ENCODE measurements around the gene NR4A1.

Gene NR4A1

DNA sequence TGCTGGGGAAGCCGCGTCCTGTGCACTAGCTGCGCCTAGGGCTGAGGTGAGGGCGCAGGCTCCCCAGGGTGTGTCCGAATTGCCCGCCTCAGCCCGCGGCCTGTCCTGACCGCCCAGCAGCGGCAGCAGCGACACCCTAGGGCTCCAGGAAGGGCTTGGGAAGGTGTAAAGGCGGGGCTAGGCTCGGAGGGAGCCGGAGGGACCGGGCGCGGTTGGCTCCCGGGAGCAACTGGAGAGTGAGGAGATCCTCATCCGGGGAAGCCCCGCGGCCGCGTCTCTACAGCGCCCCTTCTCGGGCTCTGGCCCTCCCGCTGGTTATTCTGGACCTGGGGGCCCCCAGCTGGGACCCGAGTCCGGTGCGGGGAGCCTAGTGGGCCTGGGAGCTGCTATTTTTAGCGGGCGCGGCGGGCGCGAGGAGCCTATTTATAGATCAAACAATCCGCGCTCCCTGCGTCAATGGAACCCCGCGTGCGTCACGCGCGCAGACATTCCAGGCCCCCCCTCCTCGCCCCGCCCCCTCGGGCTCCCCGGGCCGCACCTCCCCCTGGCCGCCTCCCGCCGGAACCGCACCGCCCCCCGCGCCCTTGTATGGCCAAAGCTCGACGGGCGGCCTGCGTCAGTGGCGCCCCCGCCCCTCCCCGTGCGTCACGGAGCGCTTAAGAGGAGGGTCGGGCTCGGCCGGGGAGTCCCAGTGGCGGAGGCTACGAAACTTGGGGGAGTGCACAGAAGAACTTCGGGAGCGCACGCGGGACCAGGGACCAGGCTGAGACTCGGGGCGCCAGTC lies at the start of gene NR4A1:
Gene NR4A1 (plus strand): TSS at position 685 of the 784 bp plus-strand sequence. CDS start 2,887 bp downstream, outside the sequence.
- TF ChIP-seq, protein P1, sequence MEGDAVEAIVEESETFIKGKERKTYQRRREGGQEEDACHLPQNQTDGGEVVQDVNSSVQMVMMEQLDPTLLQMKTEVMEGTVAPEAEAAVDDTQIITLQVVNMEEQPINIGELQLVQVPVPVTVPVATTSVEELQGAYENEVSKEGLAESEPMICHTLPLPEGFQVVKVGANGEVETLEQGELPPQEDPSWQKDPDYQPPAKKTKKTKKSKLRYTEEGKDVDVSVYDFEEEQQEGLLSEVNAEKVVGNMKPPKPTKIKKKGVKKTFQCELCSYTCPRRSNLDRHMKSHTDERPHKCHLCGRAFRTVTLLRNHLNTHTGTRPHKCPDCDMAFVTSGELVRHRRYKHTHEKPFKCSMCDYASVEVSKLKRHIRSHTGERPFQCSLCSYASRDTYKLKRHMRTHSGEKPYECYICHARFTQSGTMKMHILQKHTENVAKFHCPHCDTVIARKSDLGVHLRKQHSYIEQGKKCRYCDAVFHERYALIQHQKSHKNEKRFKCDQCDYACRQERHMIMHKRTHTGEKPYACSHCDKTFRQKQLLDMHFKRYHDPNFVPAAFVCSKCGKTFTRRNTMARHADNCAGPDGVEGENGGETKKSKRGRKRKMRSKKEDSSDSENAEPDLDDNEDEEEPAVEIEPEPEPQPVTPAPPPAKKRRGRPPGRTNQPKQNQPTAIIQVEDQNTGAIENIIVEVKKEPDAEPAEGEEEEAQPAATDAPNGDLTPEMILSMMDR (conservative IDR thresholded peaks at IDR 0.05; ENCODE audit: low read depth): no peak; the same call in 1 of the 2 replicates
- peak within 1 kb of the TSS; percentile 76 for H3K27ac ChIP-seq

GRCh38 chr12:52003016-52003550 lies 48.2 kb upstream of the NR4A1 start:
- CTCF ChIA-PET: interaction anchor here (0.6 to 4.9 kb wide), 7 partner anchors 9 to 219 kb away, joined by 3 to 75 read pairs (median 4); partner anchors contain the start of gene NR4A1
- TF ChIP-seq, protein P1 (conservative IDR thresholded peaks at IDR 0.05; ENCODE audit: low read depth): no peak
- H3K27ac ChIP-seq: no peak overlapping the region
- POLR2A ChIA-PET (ENCODE audit: low non-redundant PET): no interaction called here
- DNase-seq (ENCODE audit: low spot score): no peak

More for the DNA sequence above, at the start of gene NR4A1:
- POLR2A ChIA-PET (ENCODE audit: low non-redundant PET): no interaction called here
- peak; percentile 98 for DNase-seq (ENCODE audit: low spot score)
- CTCF ChIA-PET: interaction anchor here (0.6 to 3.2 kb wide), 5 partner anchors 11 to 919 kb away, joined by 3 to 19 read pairs (median 4); no protein-coding TSS in a partner anchor

GRCh38 chr12:52003591-52003990 lies 47.7 kb upstream of the NR4A1 start:
- ChIA-PET CTCF (interaction anchor here (0.6 to 4.9 kb wide), 11 partner anchors 8 to 219 kb away, joined by 3 to 75 read pairs (median 3); partner anchors contain the start of gene NR4A1), POLR2A (ENCODE audit: low non-redundant PET) (no interaction called here)
- H3K27ac ChIP-seq: no peak overlapping the region
- DNase-seq (ENCODE audit: low spot score): no peak
- TF ChIP-seq, protein P1 (conservative IDR thresholded peaks at IDR 0.05; ENCODE audit: low read depth): no peak

DNA sequence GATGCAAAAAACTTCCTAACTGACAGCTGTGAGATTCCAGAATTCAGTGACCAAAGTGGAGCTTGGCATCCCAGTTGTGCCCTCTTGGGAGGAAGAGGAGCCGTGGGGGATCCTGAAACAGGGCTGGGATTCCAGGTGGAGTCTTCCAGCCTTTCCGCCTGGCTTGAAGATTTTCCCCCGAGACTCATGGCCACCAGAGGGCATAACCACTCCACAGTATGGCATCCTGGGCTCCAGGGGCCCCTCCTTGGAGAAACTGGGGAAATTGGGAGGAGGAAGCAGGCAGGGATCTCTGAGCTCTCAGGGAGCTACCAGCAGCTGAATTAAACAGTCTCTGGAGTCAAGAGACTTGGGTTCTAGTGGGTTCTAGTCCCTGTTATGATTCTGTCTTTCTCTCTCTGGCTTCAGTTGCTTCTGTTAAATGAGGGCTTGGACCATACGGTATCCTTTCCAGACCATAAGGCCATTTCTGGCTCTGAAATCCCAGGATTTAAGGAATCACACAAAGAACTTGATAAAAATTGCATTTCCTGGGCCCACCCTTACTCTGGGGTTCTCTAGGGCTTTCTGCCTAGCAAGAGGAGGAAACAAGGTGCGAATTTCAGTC lies 47.1 kb upstream of the NR4A1 start:
- DNase-seq (ENCODE audit: low spot score): peak; percentile 62
- no peak overlapping the region for H3K27ac ChIP-seq
- TF ChIP-seq, protein P1 (conservative IDR thresholded peaks at IDR 0.05; ENCODE audit: low read depth): peak; percentile 59
- ChIA-PET POLR2A (ENCODE audit: low non-redundant PET) (no interaction called here), CTCF (interaction anchor here (0.6 to 4.9 kb wide), 12 partner anchors 8 to 129 kb away, joined by 3 to 75 read pairs (median 4); partner anchors contain the start of gene NR4A1)

DNA sequence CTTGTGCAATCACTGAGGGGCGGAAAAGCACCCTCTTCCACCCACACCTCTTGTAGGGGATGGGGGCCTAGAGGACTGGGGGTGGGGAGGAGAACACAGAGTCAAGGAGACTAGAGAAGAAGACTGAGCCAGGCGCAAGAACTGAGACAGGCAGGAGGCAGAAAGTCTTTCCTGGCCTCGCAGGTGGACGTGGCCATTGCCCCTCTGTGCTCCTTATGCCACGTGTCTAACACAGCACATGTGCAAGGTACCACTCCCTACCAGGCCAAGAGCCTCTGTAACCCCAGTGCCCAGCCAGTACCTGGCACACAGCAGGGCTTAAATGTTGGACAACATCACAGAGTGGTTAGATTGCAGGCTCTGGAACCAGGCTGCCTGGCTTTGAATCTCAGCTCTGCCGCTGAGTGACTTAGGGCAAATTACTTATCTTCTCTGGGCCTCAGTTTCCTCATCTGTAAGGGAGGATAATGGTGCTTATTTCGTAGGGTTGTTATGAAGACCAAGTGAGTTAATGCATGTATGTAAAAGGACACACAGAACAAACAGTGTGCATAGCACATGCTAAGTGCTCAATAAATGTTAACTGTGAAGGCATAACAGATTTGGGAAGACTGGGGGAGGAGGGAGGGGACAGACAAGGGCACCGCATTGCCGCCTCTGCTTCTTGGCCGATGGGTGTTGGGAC lies 45.9 kb upstream of the NR4A1 start:
- no peak for DNase-seq (ENCODE audit: low spot score)
- CTCF ChIA-PET: interaction anchor here (0.7 to 4.9 kb wide), 5 partner anchors 12 to 38 kb away, joined by 3 to 75 read pairs (median 5); no protein-coding TSS in a partner anchor
- TF ChIP-seq, protein P1 (conservative IDR thresholded peaks at IDR 0.05; ENCODE audit: low read depth): no peak
- POLR2A ChIA-PET (ENCODE audit: low non-redundant PET): no interaction called here
- no peak overlapping the region for H3K27ac ChIP-seq
